HPDE6-E6E7 (cell line): ENCODE data around the gene TFCP2L1.
"Not testable (repeated sequence)": the region's sequence is repeated elsewhere in the genome, so short reads cannot be mapped to it uniquely, and the experiment has no call there.

ENCODE experiments used
- DNase-seq: peaks from one replicate; pipeline ENCODE4 v3.0.0; 2011; ENCODE audit warnings: missing footprints; ENCODE audit errors: extremely low spot score

The TFCP2L1 gene

GRCh38 chr2:121242175-121242875 is 42.7 kb downstream of the TFCP2L1 start:
- no peak for DNase-seq

- no peak for DNase-seq
Observed at GRCh38 chr2:121241466-121241865, 43.5 kb downstream of the TFCP2L1 start.

DNA sequence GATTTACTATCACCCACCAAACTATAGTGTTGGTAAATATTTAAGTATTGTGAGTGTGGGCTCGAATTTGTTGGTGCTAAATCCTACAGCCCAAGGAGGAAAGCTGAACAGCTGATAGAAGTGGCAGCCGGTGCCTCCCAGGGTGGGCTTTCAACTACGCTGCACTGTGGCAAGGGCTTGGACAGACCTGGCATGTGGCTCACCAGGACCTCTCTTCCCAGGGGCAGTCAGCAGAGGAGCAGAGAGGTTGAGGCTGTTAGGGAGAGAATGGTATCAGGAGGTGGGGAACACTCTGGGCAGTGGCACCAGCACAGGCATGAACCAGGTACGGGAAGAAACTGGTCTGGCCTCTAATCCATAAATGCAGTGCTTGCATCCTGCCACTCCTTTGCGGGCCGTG is 44.6 kb downstream of the TFCP2L1 start:
- DNase-seq = no peak

- DNase-seq = no peak
Observed at GRCh38 chr2:121239969-121240368, 45.0 kb downstream of the TFCP2L1 start.

GRCh38 chr2:121239471-121239870 is 45.5 kb downstream of the TFCP2L1 start:
- no peak for DNase-seq

GRCh38 chr2:121238828-121239227 is 46.2 kb downstream of the TFCP2L1 start:
- no peak for DNase-seq

DNA sequence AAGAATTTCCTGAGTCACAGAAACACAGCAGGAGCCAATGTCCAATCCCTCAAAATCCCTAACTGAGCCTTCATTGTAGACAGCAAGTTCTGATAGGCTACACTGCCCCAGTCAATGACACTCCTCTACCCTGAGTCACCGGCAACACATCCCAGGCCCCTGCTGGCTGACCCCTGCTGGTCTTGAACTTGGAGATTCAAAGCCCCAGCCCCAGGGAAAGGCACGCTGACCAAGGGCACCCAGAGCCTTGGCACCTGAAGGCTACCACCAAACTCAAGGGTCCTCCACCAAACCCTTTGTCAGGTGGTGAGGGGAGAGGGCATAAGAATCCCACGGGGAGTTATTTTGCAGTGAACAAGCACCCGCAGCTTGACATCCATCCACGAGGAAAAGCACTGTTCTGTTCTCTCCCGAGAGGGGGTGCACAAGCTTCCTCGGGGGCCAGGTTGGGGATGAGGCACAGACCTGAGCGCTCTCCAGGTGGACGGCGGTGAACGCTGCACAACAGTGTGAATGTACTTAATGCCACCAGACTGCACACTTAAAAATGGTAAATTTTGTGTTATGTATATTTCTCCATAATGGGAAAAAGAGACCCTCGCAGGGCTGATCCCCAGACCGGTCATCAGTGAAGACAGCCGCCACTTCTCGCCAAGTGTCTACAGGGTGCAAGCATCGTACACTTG is 46.9 kb downstream of the TFCP2L1 start:
- DNase-seq = no peak

DNA sequence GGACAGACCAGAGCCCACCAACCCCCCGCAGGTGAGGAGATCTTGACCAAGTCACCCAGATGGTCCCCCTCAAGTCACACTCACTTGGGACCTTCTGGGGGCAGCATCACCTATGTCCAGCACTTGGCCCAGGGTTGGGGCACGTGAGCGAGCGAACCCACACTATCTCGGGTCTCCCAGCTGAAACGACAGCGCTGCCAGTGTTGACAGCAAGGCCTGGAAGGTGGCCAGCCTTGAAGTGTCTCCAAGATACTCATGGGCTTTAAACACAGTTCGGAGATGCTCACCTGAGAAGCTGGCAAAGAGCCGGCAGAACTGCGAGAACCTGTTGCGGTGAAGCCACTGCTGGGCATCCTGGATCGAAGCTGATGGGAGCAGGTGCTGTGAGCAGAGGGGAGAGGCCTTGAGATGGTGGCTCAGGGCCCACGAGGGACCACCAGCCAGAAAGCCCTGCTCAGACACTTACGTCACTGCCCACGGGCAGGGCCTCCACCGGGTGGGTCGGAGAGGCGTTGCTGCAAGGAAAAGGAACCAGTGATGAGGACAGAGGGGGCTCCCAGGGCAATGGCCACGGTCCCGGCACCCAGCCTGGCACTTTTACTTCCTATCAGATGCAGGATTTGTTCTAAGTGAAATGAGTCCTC is 47.5 kb downstream of the TFCP2L1 start:
- no peak for DNase-seq

DNA sequence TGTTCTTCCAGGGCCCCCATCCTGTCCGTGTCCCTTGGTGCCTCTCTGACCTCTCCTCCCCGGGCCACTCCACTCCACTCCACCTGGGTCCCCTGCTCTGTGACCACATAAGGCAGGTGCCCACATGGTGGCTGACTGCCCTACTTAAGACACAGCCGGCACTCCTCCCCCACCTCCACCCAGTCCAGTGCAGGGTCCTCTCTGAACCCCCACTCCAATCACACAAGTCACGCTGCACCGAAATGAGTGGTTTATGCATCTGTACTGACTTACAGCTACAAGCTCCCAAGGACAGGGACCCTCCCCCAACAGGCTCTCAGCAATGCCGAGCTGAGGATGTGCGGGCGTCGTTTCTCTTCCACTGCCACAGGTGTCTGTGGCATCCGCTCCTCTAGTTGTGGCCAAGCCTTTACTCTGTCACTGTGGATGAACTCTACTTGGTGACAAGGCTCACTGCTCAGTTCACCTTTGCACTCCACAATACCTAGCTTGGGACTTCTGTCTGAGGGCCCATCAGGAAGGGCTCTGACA is 48.3 kb downstream of the TFCP2L1 start:
- no peak for DNase-seq

DNA sequence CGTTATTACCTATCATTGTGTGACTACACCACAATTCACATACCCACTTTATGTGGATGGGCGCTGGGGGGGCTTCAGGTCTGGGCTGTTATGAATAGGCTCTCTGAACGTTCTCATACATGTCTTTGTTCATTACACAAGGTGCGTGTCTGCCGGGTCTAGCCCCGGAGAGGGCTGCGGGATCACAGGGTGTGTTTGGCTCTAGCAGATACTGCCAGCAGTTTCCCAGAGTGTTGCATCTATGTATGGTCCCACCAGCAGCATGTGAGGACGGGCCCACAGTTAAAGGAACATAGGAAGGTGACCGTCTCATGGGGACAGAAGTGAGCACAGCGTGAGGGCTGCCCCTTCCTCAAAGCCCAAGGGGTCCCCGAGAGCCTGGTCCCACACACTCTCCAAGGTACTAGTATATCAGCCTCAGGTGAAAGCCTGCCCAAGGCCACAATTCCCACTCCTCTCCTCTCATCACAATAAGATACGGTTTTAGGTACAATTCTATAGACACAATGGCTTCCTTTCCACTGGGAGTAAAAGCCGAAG is 48.8 kb downstream of the TFCP2L1 start:
- DNase-seq = no peak

- DNase-seq = no peak
Observed at GRCh38 chr2:121235542-121235941, 49.5 kb downstream of the TFCP2L1 start.

- DNase-seq = no peak
Observed at GRCh38 chr2:121234791-121235190, 50.2 kb downstream of the TFCP2L1 start.

GRCh38 chr2:121234144-121234543 is 50.9 kb downstream of the TFCP2L1 start:
- no peak for DNase-seq

GRCh38 chr2:121233486-121234110 is 51.4 kb downstream of the TFCP2L1 start:
- no peak for DNase-seq

- no peak for DNase-seq
Observed at GRCh38 chr2:121232626-121233265, 52.3 kb downstream of the TFCP2L1 start.

GRCh38 chr2:121231385-121232000 is 53.5 kb downstream of the TFCP2L1 start:
- DNase-seq = no peak

- DNase-seq = no peak
Observed at GRCh38 chr2:121228521-121228920, 56.5 kb downstream of the TFCP2L1 start.

DNA sequence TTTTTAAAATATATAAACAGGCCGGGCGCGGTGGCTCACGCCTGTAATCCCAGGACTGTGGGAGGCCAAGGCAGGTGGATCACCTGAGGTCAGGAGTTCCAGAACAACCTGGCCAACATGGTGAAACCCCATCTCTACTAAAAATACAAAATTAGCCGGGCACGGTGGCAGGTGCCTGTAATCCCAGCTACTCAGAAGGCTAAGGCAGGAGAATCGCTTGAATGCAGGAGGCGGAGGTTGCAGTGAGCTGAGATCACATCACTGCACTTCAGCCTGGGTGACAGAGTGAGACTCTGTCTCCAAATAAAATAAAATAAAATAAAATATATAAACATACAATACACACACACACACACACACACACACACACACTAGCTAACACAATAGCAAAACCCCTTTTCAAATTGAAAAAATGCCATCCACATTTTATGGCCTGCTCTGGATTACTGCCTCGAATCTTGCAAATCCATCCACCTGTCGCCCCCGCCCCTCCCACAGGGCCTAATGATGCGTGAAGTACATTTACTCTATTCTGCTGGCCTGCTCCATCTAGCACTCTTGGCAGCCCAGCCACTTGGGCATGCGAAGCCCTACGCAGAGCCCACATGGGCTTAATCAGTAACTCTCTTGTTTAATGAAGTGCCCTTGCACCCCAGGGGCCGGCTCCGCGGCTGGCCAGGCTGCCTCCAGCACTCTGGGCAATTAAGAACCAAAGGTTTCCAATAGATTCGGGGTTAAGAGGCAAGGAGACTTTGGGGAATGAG is 57.4 kb downstream of the TFCP2L1 start:
- DNase-seq = not testable (repeated sequence)

DNA sequence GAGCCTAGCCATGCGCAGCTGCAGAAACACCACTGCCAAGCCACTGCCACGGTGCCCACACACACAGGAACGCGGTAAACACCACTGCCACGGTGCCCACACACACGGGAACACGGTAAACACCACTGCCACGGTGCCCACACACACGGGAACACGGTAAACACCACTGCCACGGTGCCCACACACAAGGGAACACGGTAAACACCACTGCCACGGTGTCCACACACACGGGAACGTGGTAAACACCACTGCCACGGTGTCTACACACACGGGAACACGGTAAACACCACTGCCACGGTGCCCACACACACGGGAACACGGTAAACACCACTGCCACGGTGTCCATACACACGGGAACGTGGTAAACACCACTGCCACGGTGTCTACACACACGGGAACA is 59.3 kb downstream of the TFCP2L1 start:
- DNase-seq = not testable (repeated sequence)

- DNase-seq = peak; percentile 69
Observed at GRCh38 chr2:121220995-121221394, 64.0 kb downstream of the TFCP2L1 start.
